ENCODE measurements around the gene PTPN13.

DNA sequence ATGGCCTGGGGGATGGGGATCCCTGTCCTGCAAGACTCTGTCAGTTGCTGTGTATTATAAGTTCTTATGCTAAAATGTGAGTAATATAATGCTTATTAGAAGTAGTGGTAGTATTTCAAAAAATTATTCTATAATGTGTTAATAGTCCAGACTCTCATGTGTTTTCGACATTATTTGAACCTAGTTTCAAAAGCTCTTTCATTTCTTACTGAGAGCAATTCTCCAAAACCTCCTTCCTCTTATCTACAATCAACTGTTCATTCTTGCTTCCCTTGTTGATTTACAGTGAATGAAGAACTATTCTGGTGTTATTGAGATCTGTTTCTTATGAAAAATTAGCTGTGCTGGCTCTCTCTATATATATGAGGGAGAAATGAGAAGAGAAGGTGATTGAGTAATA, 32.9 kb upstream of the PTPN13 start:
- TF ChIP-seq REST (tag by site-specific recombination; IDR thresholded peaks at IDR 0.05): no peak
- TF ChIP-seq, protein P1, sequence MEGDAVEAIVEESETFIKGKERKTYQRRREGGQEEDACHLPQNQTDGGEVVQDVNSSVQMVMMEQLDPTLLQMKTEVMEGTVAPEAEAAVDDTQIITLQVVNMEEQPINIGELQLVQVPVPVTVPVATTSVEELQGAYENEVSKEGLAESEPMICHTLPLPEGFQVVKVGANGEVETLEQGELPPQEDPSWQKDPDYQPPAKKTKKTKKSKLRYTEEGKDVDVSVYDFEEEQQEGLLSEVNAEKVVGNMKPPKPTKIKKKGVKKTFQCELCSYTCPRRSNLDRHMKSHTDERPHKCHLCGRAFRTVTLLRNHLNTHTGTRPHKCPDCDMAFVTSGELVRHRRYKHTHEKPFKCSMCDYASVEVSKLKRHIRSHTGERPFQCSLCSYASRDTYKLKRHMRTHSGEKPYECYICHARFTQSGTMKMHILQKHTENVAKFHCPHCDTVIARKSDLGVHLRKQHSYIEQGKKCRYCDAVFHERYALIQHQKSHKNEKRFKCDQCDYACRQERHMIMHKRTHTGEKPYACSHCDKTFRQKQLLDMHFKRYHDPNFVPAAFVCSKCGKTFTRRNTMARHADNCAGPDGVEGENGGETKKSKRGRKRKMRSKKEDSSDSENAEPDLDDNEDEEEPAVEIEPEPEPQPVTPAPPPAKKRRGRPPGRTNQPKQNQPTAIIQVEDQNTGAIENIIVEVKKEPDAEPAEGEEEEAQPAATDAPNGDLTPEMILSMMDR (tag by site-specific recombination; IDR thresholded peaks at IDR 0.05): no peak
- no peak for TF ChIP-seq ZNF354C (tag by site-specific recombination; IDR thresholded peaks at IDR 0.05; ENCODE audit: borderline replicate concordance, low read depth)
- TF ChIP-seq ZNF311 (tag by site-specific recombination; IDR thresholded peaks at IDR 0.05; ENCODE audit: borderline replicate concordance): no peak
- no peak for TF ChIP-seq ZNF133 (tag by site-specific recombination; IDR thresholded peaks at IDR 0.05)
